HG03139 (cell line): ENCODE measurements around the gene FGGY.

ENCODE experiments used
- ATAC-seq: cut with Tn5 transposase; IDR thresholded peaks from one replicate; pipeline ENCODE4 v1.9.1; 2021; ENCODE audit not compliant: unreplicated experiment

FGGY gene

GRCh38 chr1:59671066-59671952 is 374.4 kb downstream of the FGGY start:
- no peak for ATAC-seq

GRCh38 chr1:59671953-59672305 is 375.0 kb downstream of the FGGY start:
- ATAC-seq, result no peak

- ATAC-seq, result no peak
These were observed 376.1 kb downstream of the FGGY start for GRCh38 chr1:59672851-59673572.

GRCh38 chr1:59673573-59674450 is 376.9 kb downstream of the FGGY start:
- no peak for ATAC-seq

- ATAC-seq, result no peak
These were observed 377.7 kb downstream of the FGGY start for GRCh38 chr1:59674595-59674994.

- ATAC-seq, result no peak
These were observed 379.0 kb downstream of the FGGY start for GRCh38 chr1:59675936-59676335.

- ATAC-seq, result no peak
These were observed 381.1 kb downstream of the FGGY start for GRCh38 chr1:59678040-59678439.

GRCh38 chr1:59678493-59679228 is 381.8 kb downstream of the FGGY start:
- no peak for ATAC-seq

GRCh38 chr1:59680044-59680443 is 383.1 kb downstream of the FGGY start:
- no peak for ATAC-seq

GRCh38 chr1:59682396-59683080 is 385.6 kb downstream of the FGGY start:
- ATAC-seq, result no peak

- no peak for ATAC-seq
These were observed 386.3 kb downstream of the FGGY start for GRCh38 chr1:59683197-59683596.

- no peak for ATAC-seq
These were observed 387.8 kb downstream of the FGGY start for GRCh38 chr1:59684698-59685097.

GRCh38 chr1:59685101-59685500 is 388.2 kb downstream of the FGGY start:
- ATAC-seq, result no peak

- no peak for ATAC-seq
These were observed 388.8 kb downstream of the FGGY start for GRCh38 chr1:59685666-59686065.

GRCh38 chr1:59686170-59686569 is 389.3 kb downstream of the FGGY start:
- ATAC-seq, result no peak

- ATAC-seq, result no peak
These were observed 389.7 kb downstream of the FGGY start for GRCh38 chr1:59686574-59686973.

- no peak for ATAC-seq
These were observed 390.2 kb downstream of the FGGY start for GRCh38 chr1:59687081-59687480.

GRCh38 chr1:59688976-59689375 is 392.1 kb downstream of the FGGY start:
- ATAC-seq, result no peak

- no peak for ATAC-seq
These were observed 392.8 kb downstream of the FGGY start for GRCh38 chr1:59689730-59690129.
